LoVo (cell line): Measurements from ENCODE around the gene ZNF189.
"Not testable (repeated sequence)": the region's sequence is repeated elsewhere in the genome, so short reads cannot be mapped to it uniquely, and the experiment has no call there.

ENCODE experiments used
- DNase-seq: peaks from one replicate; pipeline ENCODE4 v3.0.0-alpha.2; 2016; ENCODE audit warnings: low spot score

ZNF189 gene

GRCh38 chr9:101380295-101380694 is 18.4 kb upstream of the ZNF189 start:
- no peak for DNase-seq

GRCh38 chr9:101381118-101381517 is 17.5 kb upstream of the ZNF189 start:
- DNase-seq = no peak

- DNase-seq = no peak
Observed at GRCh38 chr9:101381833-101382342, 16.8 kb upstream of the ZNF189 start.

GRCh38 chr9:101383361-101383760 is 15.3 kb upstream of the ZNF189 start:
- no peak for DNase-seq

GRCh38 chr9:101384873-101385536 is 13.6 kb upstream of the ZNF189 start, which contains the start of gene BAAT:
Gene BAAT (minus strand): TSS chr9:101385006. CDS start chr9:101371404, 13,602 bp downstream.
- DNase-seq = not testable (repeated sequence)

- DNase-seq = peak; percentile 41
Observed at GRCh38 chr9:101387871-101388506, 10.7 kb upstream of the ZNF189 start.

- no peak for DNase-seq
Observed at GRCh38 chr9:101388507-101388993, 10.1 kb upstream of the ZNF189 start.

GRCh38 chr9:101393135-101393534 is 5.5 kb upstream of the ZNF189 start:
- DNase-seq = no peak

- no peak for DNase-seq
Observed at GRCh38 chr9:101394687-101395086, 4.0 kb upstream of the ZNF189 start.

GRCh38 chr9:101397746-101398067 is 944 bp upstream of the ZNF189 start:
- DNase-seq = no peak

GRCh38 chr9:101398930-101399642 is 435 bp downstream of the ZNF189 start:
- no peak for DNase-seq

- no peak for DNase-seq
Observed at GRCh38 chr9:101399643-101399970, 956 bp downstream of the ZNF189 start.

- no peak for DNase-seq
Observed at GRCh38 chr9:101400120-101400519, 1.5 kb downstream of the ZNF189 start.

- no peak for DNase-seq
Observed at GRCh38 chr9:101403516-101404285, 5.0 kb downstream of the ZNF189 start.

GRCh38 chr9:101408374-101409078 is 9.9 kb downstream of the ZNF189 start:
- DNase-seq = no peak

- DNase-seq = no peak
Observed at GRCh38 chr9:101409079-101409477, 10.4 kb downstream of the ZNF189 start.

- no peak for DNase-seq
Observed at GRCh38 chr9:101414839-101415238, 16.2 kb downstream of the ZNF189 start.

GRCh38 chr9:101415578-101415977 is 16.9 kb downstream of the ZNF189 start:
- DNase-seq = no peak

GRCh38 chr9:101417389-101417788 is 18.7 kb downstream of the ZNF189 start:
- no peak for DNase-seq

GRCh38 chr9:101417977-101418376 is 19.3 kb downstream of the ZNF189 start:
- DNase-seq = no peak
